Measurements from ENCODE around the gene NEK6.

Gene NEK6

DNA sequence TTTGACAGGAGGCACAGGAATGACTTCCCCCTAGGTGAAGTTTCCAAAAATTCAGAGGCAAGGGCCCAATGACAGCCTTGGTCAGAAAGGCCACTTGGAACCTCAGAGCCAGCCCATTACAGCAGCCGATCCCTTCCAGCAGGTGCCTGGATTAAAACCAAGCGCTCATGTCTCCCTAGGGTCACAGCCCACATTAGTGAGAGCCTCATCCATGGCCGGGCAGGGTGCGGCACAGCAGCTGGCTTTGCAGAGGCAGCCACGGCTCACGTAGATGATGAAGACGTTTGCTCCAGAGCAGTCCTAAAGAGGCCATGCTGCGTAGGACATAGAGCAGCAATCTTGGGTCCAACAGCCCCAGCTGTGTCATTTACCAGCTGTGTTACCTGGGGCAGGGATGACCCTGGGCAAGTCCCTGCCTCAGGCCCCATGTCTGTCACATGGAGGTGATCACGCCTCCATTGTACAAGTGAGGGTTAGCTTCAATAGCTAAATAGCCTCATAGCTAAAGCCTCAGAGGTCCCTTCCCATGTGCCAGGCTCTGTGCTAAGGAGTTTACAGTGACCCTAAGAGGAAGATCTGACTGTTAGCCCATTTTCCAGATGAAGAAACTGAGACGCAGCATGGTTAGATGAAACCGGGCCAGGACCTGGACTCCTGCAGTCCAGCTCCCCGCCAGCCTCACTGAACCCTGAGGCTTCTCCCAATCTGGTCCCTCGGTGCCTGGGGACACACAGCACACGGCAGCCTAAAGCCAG lies 39.2 kb downstream of the NEK6 start:
- H4K8ac ChIP-seq (ENCODE audit: low read depth, low read length) = peak overlapping the region; percentile 25
- peak overlapping the region; percentile 11 for H3K4ac ChIP-seq (ENCODE audit: low read depth, low read length)
- H3K9me3 ChIP-seq (ENCODE audit: insufficient read depth, low read depth, low read length) = no peaks in the 10 kb centered on the region
- no peaks in the 10 kb centered on the region for H3K27me3 ChIP-seq (ENCODE audit: insufficient read depth, low read length)
- peaks cover 9% of the 10 kb centered on the region for H3K79me2 ChIP-seq (ENCODE audit: control insufficient read depth, insufficient read depth, low read length, poor library complexity)
- no CpG with 5 or more reads among the region's 14 CpGs for WGBS (ENCODE audit: extremely low coverage, insufficient coverage, insufficient read length)
- peak overlapping the region; percentile 34 for H2BK5ac ChIP-seq (ENCODE audit: low read depth, low read length, poor library complexity)
- H3K36me3 ChIP-seq (ENCODE audit: control insufficient read depth in 1 of 2, insufficient read depth in 2 of 2, low read length in 2 of 2) = peaks cover 3 to 7% of the 10 kb centered on the region in 2 experiments
- H2AK5ac ChIP-seq (ENCODE audit: low read length) = peak overlapping the region; percentile 67
- no peak overlapping the region for H3K9ac ChIP-seq (ENCODE audit: low read length)
- DNase-seq = peak; percentile 78 to 86
- peak overlapping the region; percentile 60 for H4K91ac ChIP-seq (ENCODE audit: low read depth, low read length)
- H3K4me3 ChIP-seq (ENCODE audit: low read depth, low read length) = no peak overlapping the region
- peak overlapping the region; percentile 49 for H2BK120ac ChIP-seq (ENCODE audit: insufficient read depth, low read length, poor library complexity)
- H3K4me2 ChIP-seq (ENCODE audit: low read length) = no peak overlapping the region
- H3K23ac ChIP-seq (ENCODE audit: low read length) = no peak overlapping the region
- H3K14ac ChIP-seq (ENCODE audit: low read length) = peak overlapping the region; percentile 67
- no peak overlapping the region for H2AFZ ChIP-seq (ENCODE audit: insufficient read depth, low read length, poor library complexity)
- peak overlapping the region; percentile 73 for H3K18ac ChIP-seq (ENCODE audit: low read length)
- peaks cover 72 to 77% of the 10 kb centered on the region in 2 experiments for H3K4me1 ChIP-seq (ENCODE audit: control insufficient read depth in 1 of 2, insufficient read depth in 2 of 2, low read length in 2 of 2)
- H3K79me1 ChIP-seq (ENCODE audit: low read length) = peaks cover 44% of the 10 kb centered on the region
- peak overlapping the region; percentile 23 for H4K12ac ChIP-seq (ENCODE audit: low read depth, low read length)
- H2BK12ac ChIP-seq (ENCODE audit: low read length) = peak overlapping the region; percentile 58
- H3K27ac ChIP-seq (ENCODE audit: low read depth, low read length) = peak overlapping the region; percentile 68

DNA sequence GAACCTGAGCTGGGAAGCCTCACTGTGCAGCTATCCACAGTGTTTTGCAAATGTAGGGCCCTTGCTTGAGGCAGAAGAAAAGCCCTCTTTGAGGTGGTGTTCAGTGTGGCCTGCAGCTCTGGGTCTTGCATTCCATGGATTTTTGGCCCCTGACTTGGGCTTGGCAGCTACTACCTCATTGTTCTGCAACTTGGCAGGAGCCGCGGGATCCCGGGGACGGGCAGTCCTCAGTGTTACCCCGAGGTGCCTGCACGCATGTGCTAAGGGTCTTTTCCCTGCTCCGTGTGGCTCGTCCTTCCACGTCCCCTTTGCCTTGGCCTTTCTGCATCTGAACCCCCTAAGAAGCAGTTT lies 39.8 kb downstream of the NEK6 start:
- H3K23ac ChIP-seq (ENCODE audit: low read length) = no peak overlapping the region
- no CpG with 5 or more reads among the region's 9 CpGs for WGBS (ENCODE audit: extremely low coverage, insufficient coverage, insufficient read length)
- H3K9me3 ChIP-seq (ENCODE audit: insufficient read depth, low read depth, low read length) = no peaks in the 10 kb centered on the region
- no peak overlapping the region for H2BK12ac ChIP-seq (ENCODE audit: low read length)
- H3K79me1 ChIP-seq (ENCODE audit: low read length) = peaks cover 49% of the 10 kb centered on the region
- H4K8ac ChIP-seq (ENCODE audit: low read depth, low read length) = no peak overlapping the region
- peak; percentile 90 to 92 for DNase-seq
- H3K4me3 ChIP-seq (ENCODE audit: low read depth, low read length) = no peak overlapping the region
- H3K4me1 ChIP-seq (ENCODE audit: control insufficient read depth in 1 of 2, insufficient read depth in 2 of 2, low read length in 2 of 2) = peaks cover 72 to 75% of the 10 kb centered on the region in 2 experiments
- peak overlapping the region; percentile 49 for H4K91ac ChIP-seq (ENCODE audit: low read depth, low read length)
- peak overlapping the region; percentile 35 for H3K18ac ChIP-seq (ENCODE audit: low read length)
- no peak overlapping the region for H2AK5ac ChIP-seq (ENCODE audit: low read length)
- no peak overlapping the region for H3K9ac ChIP-seq (ENCODE audit: low read length)
- H4K12ac ChIP-seq (ENCODE audit: low read depth, low read length) = peak overlapping the region; percentile 23
- peak overlapping the region; percentile 10 for H2BK5ac ChIP-seq (ENCODE audit: low read depth, low read length, poor library complexity)
- H2AFZ ChIP-seq (ENCODE audit: insufficient read depth, low read length, poor library complexity) = no peak overlapping the region
- peak overlapping the region; percentile 35 for H3K4ac ChIP-seq (ENCODE audit: low read depth, low read length)
- H3K4me2 ChIP-seq (ENCODE audit: low read length) = no peak overlapping the region
- H3K79me2 ChIP-seq (ENCODE audit: control insufficient read depth, insufficient read depth, low read length, poor library complexity) = peaks cover 9% of the 10 kb centered on the region
- no peak overlapping the region for H2BK120ac ChIP-seq (ENCODE audit: insufficient read depth, low read length, poor library complexity)
- H3K36me3 ChIP-seq (ENCODE audit: control insufficient read depth in 1 of 2, insufficient read depth in 2 of 2, low read length in 2 of 2) = peaks cover 7 to 10% of the 10 kb centered on the region in 2 experiments
- H3K14ac ChIP-seq (ENCODE audit: low read length) = peak overlapping the region; percentile 18
- H3K27ac ChIP-seq (ENCODE audit: low read depth, low read length) = peak overlapping the region; percentile 68
- H3K27me3 ChIP-seq (ENCODE audit: insufficient read depth, low read length) = no peaks in the 10 kb centered on the region

DNA sequence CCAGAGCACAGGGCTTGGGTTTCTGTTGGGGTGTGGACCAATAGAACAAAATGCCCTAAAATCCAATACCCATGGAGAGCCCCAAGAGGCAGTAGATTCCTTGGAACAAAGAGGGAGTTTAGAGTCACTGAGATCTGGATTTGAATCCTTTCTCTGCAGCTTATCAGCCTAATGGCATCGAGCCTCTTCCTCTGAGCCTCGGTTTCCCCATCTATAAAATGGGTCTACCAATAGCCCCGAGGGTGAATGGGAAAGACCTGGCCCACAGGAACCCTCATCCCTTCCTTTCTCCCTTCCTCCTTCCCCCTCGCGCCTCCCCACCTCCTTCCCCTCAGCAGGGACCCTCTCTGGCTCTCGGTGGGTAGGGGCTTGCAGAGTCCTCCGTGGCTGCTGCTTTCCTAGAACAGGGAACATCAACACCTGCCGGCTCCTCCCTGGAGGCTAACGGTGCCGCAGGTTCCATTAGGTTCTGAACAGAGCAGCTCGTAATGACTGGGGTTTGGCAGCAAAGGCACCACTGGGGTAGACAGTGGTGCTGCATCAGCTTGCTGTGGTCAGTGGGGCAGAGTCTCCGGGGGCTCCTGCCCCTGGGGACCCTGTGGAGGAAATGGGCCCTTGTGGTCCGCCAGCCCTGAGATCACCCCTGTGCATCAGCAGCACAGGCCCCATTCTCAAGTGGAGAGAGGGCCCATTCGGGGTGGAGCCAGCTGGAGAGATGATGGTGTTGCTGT lies 40.3 kb downstream of the NEK6 start:
- no peak overlapping the region for H3K23ac ChIP-seq (ENCODE audit: low read length)
- H3K4ac ChIP-seq (ENCODE audit: low read depth, low read length) = peak overlapping the region; percentile 35
- H3K36me3 ChIP-seq (ENCODE audit: control insufficient read depth in 1 of 2, insufficient read depth in 2 of 2, low read length in 2 of 2) = peaks cover 7 to 9% of the 10 kb centered on the region in 2 experiments
- H3K9me3 ChIP-seq (ENCODE audit: insufficient read depth, low read depth, low read length) = no peaks in the 10 kb centered on the region
- H3K9ac ChIP-seq (ENCODE audit: low read length) = no peak overlapping the region
- H3K79me2 ChIP-seq (ENCODE audit: control insufficient read depth, insufficient read depth, low read length, poor library complexity) = peaks cover 9% of the 10 kb centered on the region
- H2BK5ac ChIP-seq (ENCODE audit: low read depth, low read length, poor library complexity) = peak overlapping the region; percentile 10
- H3K4me2 ChIP-seq (ENCODE audit: low read length) = no peak overlapping the region
- peak overlapping the region; percentile 13 for H2BK120ac ChIP-seq (ENCODE audit: insufficient read depth, low read length, poor library complexity)
- DNase-seq = no peak
- no peak overlapping the region for H3K4me3 ChIP-seq (ENCODE audit: low read depth, low read length)
- no CpG with 5 or more reads among the region's 14 CpGs for WGBS (ENCODE audit: extremely low coverage, insufficient coverage, insufficient read length)
- peaks cover 50% of the 10 kb centered on the region for H3K79me1 ChIP-seq (ENCODE audit: low read length)
- H3K14ac ChIP-seq (ENCODE audit: low read length) = peak overlapping the region; percentile 22
- peak overlapping the region; percentile 49 for H4K91ac ChIP-seq (ENCODE audit: low read depth, low read length)
- peak overlapping the region; percentile 35 for H3K18ac ChIP-seq (ENCODE audit: low read length)
- no peak overlapping the region for H3K27ac ChIP-seq (ENCODE audit: low read depth, low read length)
- no peaks in the 10 kb centered on the region for H3K27me3 ChIP-seq (ENCODE audit: insufficient read depth, low read length)
- peak overlapping the region; percentile 17 for H4K8ac ChIP-seq (ENCODE audit: low read depth, low read length)
- H2BK12ac ChIP-seq (ENCODE audit: low read length) = peak overlapping the region; percentile 24
- H2AK5ac ChIP-seq (ENCODE audit: low read length) = peak overlapping the region; percentile 40
- H4K12ac ChIP-seq (ENCODE audit: low read depth, low read length) = no peak overlapping the region
- peaks cover 71 to 75% of the 10 kb centered on the region in 2 experiments for H3K4me1 ChIP-seq (ENCODE audit: control insufficient read depth in 1 of 2, insufficient read depth in 2 of 2, low read length in 2 of 2)
- H2AFZ ChIP-seq (ENCODE audit: insufficient read depth, low read length, poor library complexity) = no peak overlapping the region

DNA sequence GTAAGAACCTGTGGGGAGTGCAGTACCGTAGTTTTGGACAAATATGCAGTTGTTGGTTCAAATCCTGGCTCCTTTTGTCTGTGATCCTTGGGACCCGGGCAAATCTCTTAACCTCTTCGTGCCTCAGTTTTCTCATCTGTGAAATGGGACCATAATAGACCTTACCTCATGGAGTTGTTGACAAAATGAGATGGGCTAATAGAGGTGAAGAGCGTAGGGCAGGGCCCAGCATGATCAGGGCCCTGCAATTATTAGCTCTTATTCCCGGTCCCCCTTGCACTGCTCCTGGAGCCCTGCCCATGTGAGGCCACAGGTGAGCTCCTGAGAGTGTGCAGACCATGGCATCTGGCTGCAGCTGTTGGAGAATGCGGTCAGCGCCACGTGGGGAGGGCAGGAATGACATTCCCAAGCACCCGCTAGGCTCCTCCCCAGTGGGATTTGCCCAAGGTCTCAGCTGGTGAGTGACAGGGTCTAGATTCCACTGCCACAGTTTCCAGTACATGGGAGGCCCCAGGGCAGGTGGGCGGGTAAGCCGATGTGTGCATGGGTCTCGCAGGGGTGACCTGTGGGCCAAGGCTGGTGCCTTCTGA lies 41.0 kb downstream of the NEK6 start:
- H3K4me2 ChIP-seq (ENCODE audit: low read length) = no peak overlapping the region

More for the DNA sequence above, 41.0 kb downstream of the NEK6 start:
- H3K18ac ChIP-seq (ENCODE audit: low read length) = peak overlapping the region; percentile 35
- peak overlapping the region; percentile 35 for H3K4ac ChIP-seq (ENCODE audit: low read depth, low read length)
- H3K14ac ChIP-seq (ENCODE audit: low read length) = peak overlapping the region; percentile 22
- H3K9ac ChIP-seq (ENCODE audit: low read length) = no peak overlapping the region
- H3K23ac ChIP-seq (ENCODE audit: low read length) = no peak overlapping the region
- no peaks in the 10 kb centered on the region for H3K9me3 ChIP-seq (ENCODE audit: insufficient read depth, low read depth, low read length)
- WGBS (ENCODE audit: extremely low coverage, insufficient coverage, insufficient read length) = no CpG with 5 or more reads among the region's 12 CpGs
- H3K79me1 ChIP-seq (ENCODE audit: low read length) = peaks cover 53% of the 10 kb centered on the region
- H3K4me3 ChIP-seq (ENCODE audit: low read depth, low read length) = no peak overlapping the region
- H3K36me3 ChIP-seq (ENCODE audit: control insufficient read depth in 1 of 2, insufficient read depth in 2 of 2, low read length in 2 of 2) = peaks cover 10 to 13% of the 10 kb centered on the region in 2 experiments
- no peak overlapping the region for H2BK5ac ChIP-seq (ENCODE audit: low read depth, low read length, poor library complexity)
- H3K27me3 ChIP-seq (ENCODE audit: insufficient read depth, low read length) = no peaks in the 10 kb centered on the region
- peak overlapping the region; percentile 49 for H4K91ac ChIP-seq (ENCODE audit: low read depth, low read length)
- no peak overlapping the region for H2BK120ac ChIP-seq (ENCODE audit: insufficient read depth, low read length, poor library complexity)
- no peak overlapping the region for H4K12ac ChIP-seq (ENCODE audit: low read depth, low read length)
- peak; percentile 85 to 91 for DNase-seq
- no peak overlapping the region for H2AFZ ChIP-seq (ENCODE audit: insufficient read depth, low read length, poor library complexity)
- peak overlapping the region; percentile 5 for H3K27ac ChIP-seq (ENCODE audit: low read depth, low read length)
- peaks cover 76 to 79% of the 10 kb centered on the region in 2 experiments for H3K4me1 ChIP-seq (ENCODE audit: control insufficient read depth in 1 of 2, insufficient read depth in 2 of 2, low read length in 2 of 2)
- peaks cover 9% of the 10 kb centered on the region for H3K79me2 ChIP-seq (ENCODE audit: control insufficient read depth, insufficient read depth, low read length, poor library complexity)
- no peak overlapping the region for H4K8ac ChIP-seq (ENCODE audit: low read depth, low read length)
- H2BK12ac ChIP-seq (ENCODE audit: low read length) = peak overlapping the region; percentile 25
- peak overlapping the region; percentile 40 for H2AK5ac ChIP-seq (ENCODE audit: low read length)

Measured in trophoblast cell (in vitro differentiated cells and primary cell).